Measurements from ENCODE around the gene ADAMTS15.

Gene ADAMTS15

GRCh38 chr11:130454491-130455252 lies 6.2 kb downstream of the ADAMTS15 start:
- Mint-ChIP-seq H3K4me3 (no peak overlapping the region), H3K4me1 (peaks cover 3 to 5% of the 10 kb centered on the region in 2 donors), H3K9me3 (no peaks in the 10 kb centered on the region), H3K27me3 (peaks cover 28 to 66% of the 10 kb centered on the region in 2 donors), H3K36me3 (no peaks in the 10 kb centered on the region), H3K27ac (no peak overlapping the region)
- DNase-seq (no peak), ATAC-seq (replicated peaks) (no peak)

- Mint-ChIP-seq H3K4me3 (no peak overlapping the region), H3K36me3 (no peaks in the 10 kb centered on the region), H3K4me1 (no peaks in the 10 kb centered on the region), H3K9me3 (no peaks in the 10 kb centered on the region), H3K27ac (no peak overlapping the region), H3K27me3 (peaks cover 20 to 57% of the 10 kb centered on the region in 2 donors)
- no peak for ATAC-seq (replicated peaks)
- DNase-seq, result no peak
These were observed 7.2 kb downstream of the ADAMTS15 start for GRCh38 chr11:130455483-130456127.

GRCh38 chr11:130456286-130456685 lies 7.8 kb downstream of the ADAMTS15 start:
- ATAC-seq (replicated peaks), result no peak
- H3K9me3 Mint-ChIP-seq, result no peaks in the 10 kb centered on the region
- no peaks in the 10 kb centered on the region for H3K36me3 Mint-ChIP-seq
- H3K27ac Mint-ChIP-seq, result no peak overlapping the region
- no peak overlapping the region for H3K4me3 Mint-ChIP-seq
- H3K27me3 Mint-ChIP-seq, result peaks cover 13 to 54% of the 10 kb centered on the region in 2 donors
- H3K4me1 Mint-ChIP-seq, result no peaks in the 10 kb centered on the region
- no peak for DNase-seq

GRCh38 chr11:130457623-130458409 lies 9.4 kb downstream of the ADAMTS15 start:
- no peaks in the 10 kb centered on the region for H3K9me3 Mint-ChIP-seq
- no peak overlapping the region for H3K27ac Mint-ChIP-seq
- no peak for DNase-seq
- no peak for ATAC-seq (replicated peaks)
- peaks cover 11 to 43% of the 10 kb centered on the region in 2 donors for H3K27me3 Mint-ChIP-seq
- no peak overlapping the region for H3K4me3 Mint-ChIP-seq
- H3K4me1 Mint-ChIP-seq, result no peaks in the 10 kb centered on the region
- H3K36me3 Mint-ChIP-seq, result no peaks in the 10 kb centered on the region

GRCh38 chr11:130458410-130458729 lies 9.9 kb downstream of the ADAMTS15 start:
- H3K27me3 Mint-ChIP-seq, result peaks cover 11 to 38% of the 10 kb centered on the region in 2 donors
- H3K27ac Mint-ChIP-seq, result no peak overlapping the region
- no peaks in the 10 kb centered on the region for H3K9me3 Mint-ChIP-seq
- no peak overlapping the region for H3K4me3 Mint-ChIP-seq
- H3K36me3 Mint-ChIP-seq, result no peaks in the 10 kb centered on the region
- no peaks in the 10 kb centered on the region for H3K4me1 Mint-ChIP-seq
- no peak for DNase-seq
- ATAC-seq (replicated peaks), result no peak

GRCh38 chr11:130459521-130459920 lies 11.1 kb downstream of the ADAMTS15 start:
- H3K9me3 Mint-ChIP-seq, result no peaks in the 10 kb centered on the region
- ATAC-seq (replicated peaks) (no peak), DNase-seq (no peak)
- H3K36me3 Mint-ChIP-seq, result no peaks in the 10 kb centered on the region
- H3K27ac Mint-ChIP-seq, result no peak overlapping the region
- H3K4me1 Mint-ChIP-seq, result no peaks in the 10 kb centered on the region
- peaks cover 4 to 31% of the 10 kb centered on the region in 2 donors for H3K27me3 Mint-ChIP-seq
- H3K4me3 Mint-ChIP-seq, result no peak overlapping the region

GRCh38 chr11:130462101-130462885 lies 13.8 kb downstream of the ADAMTS15 start:
- DNase-seq (no peak), ATAC-seq (replicated peaks) (no peak)
- no peaks in the 10 kb centered on the region for H3K9me3 Mint-ChIP-seq
- no peak overlapping the region for H3K4me3 Mint-ChIP-seq
- no peaks in the 10 kb centered on the region for H3K4me1 Mint-ChIP-seq
- no peak overlapping the region for H3K27ac Mint-ChIP-seq
- H3K27me3 Mint-ChIP-seq, result peaks cover 0 to 9% of the 10 kb centered on the region in 2 donors
- no peaks in the 10 kb centered on the region for H3K36me3 Mint-ChIP-seq

GRCh38 chr11:130462931-130463330 lies 14.5 kb downstream of the ADAMTS15 start:
- H3K4me3 Mint-ChIP-seq, result no peak overlapping the region
- H3K27me3 Mint-ChIP-seq, result peaks cover 0 to 4% of the 10 kb centered on the region in 2 donors

GRCh38 chr11:130464291-130464812 lies 15.9 kb downstream of the ADAMTS15 start:
- H3K4me3 Mint-ChIP-seq, result no peak overlapping the region
- no peaks in the 10 kb centered on the region for H3K4me1 Mint-ChIP-seq
- H3K36me3 Mint-ChIP-seq, result no peaks in the 10 kb centered on the region
- peaks cover 0 to 4% of the 10 kb centered on the region in 2 donors for H3K27me3 Mint-ChIP-seq
- DNase-seq (no peak), ATAC-seq (replicated peaks) (no peak)
- H3K9me3 Mint-ChIP-seq, result no peaks in the 10 kb centered on the region
- no peak overlapping the region for H3K27ac Mint-ChIP-seq

More at GRCh38 chr11:130462931-130463330, 14.5 kb downstream of the ADAMTS15 start:
- Mint-ChIP-seq H3K4me1 (no peaks in the 10 kb centered on the region), H3K36me3 (no peaks in the 10 kb centered on the region), H3K9me3 (no peaks in the 10 kb centered on the region), H3K27ac (no peak overlapping the region)
- ATAC-seq (replicated peaks), result no peak
- DNase-seq, result no peak

GRCh38 chr11:130465263-130465662 lies 16.8 kb downstream of the ADAMTS15 start:
- Mint-ChIP-seq H3K4me1 (no peaks in the 10 kb centered on the region), H3K36me3 (no peaks in the 10 kb centered on the region), H3K4me3 (no peak overlapping the region), H3K27ac (no peak overlapping the region), H3K27me3 (peaks cover 0 to 4% of the 10 kb centered on the region in 2 donors), H3K9me3 (no peaks in the 10 kb centered on the region)
- no peak for DNase-seq
- no peak for ATAC-seq (replicated peaks)

- no peak overlapping the region for H3K4me3 Mint-ChIP-seq
- H3K27ac Mint-ChIP-seq, result no peak overlapping the region
- H3K9me3 Mint-ChIP-seq, result no peaks in the 10 kb centered on the region
- H3K4me1 Mint-ChIP-seq, result no peaks in the 10 kb centered on the region
- no peak for DNase-seq
- no peaks in the 10 kb centered on the region for H3K27me3 Mint-ChIP-seq
- H3K36me3 Mint-ChIP-seq, result no peaks in the 10 kb centered on the region
- ATAC-seq (replicated peaks), result no peak
These were observed 18.9 kb downstream of the ADAMTS15 start for GRCh38 chr11:130467116-130467900.

- no peak for DNase-seq
- Mint-ChIP-seq H3K36me3 (no peaks in the 10 kb centered on the region), H3K4me3 (no peak overlapping the region), H3K9me3 (no peaks in the 10 kb centered on the region), H3K27me3 (no peaks in the 10 kb centered on the region), H3K4me1 (no peaks in the 10 kb centered on the region), H3K27ac (no peak overlapping the region)
- ATAC-seq (replicated peaks), result no peak
These were observed 20.7 kb downstream of the ADAMTS15 start for GRCh38 chr11:130469181-130469580.

All from stimulated activated naive B cell treated with anti-CD40 and anti-IgM and Interleukin-4, amounts not matched to agents 10 μg/mL and 1 μg/mL and 100 μg/mL, for 72 hours (primary cell).